Measurements from ENCODE around the gene TEF.

Gene TEF

GRCh38 chr22:41411021-41411851, 29.5 kb downstream of the TEF start:
- TF ChIP-seq ISL1 (CRISPR knock-in tag; IDR thresholded peaks at IDR 0.05) (no peak), ZC3H10 (CRISPR knock-in tag; IDR thresholded peaks at IDR 0.05) (no peak), CREB5 (CRISPR knock-in tag; IDR thresholded peaks at IDR 0.05; ENCODE audit: low read depth) (no peak), TCF4 (CRISPR knock-in tag; IDR thresholded peaks at IDR 0.05; ENCODE audit: borderline replicate concordance) (no peak), ZFP3 (CRISPR knock-in tag; IDR thresholded peaks at IDR 0.05) (no peak), TSHZ2 (CRISPR knock-in tag; IDR thresholded peaks at IDR 0.05) (no peak), CSDC2 (CRISPR knock-in tag; IDR thresholded peaks at IDR 0.05) (no peak), BACH2 (CRISPR knock-in tag; IDR thresholded peaks at IDR 0.05; ENCODE audit: borderline replicate concordance) (no peak)
- no peak for ATAC-seq

- TF ChIP-seq ISL1 (CRISPR knock-in tag; IDR thresholded peaks at IDR 0.05) (no peak), CSRNP3 (CRISPR knock-in tag; IDR thresholded peaks at IDR 0.05) (no peak), TOX (CRISPR knock-in tag; IDR thresholded peaks at IDR 0.05; ENCODE audit: borderline replicate concordance) (no peak), ZNF565 (CRISPR knock-in tag; conservative IDR thresholded peaks at IDR 0.05; ENCODE audit: low read depth) (no peak), PATZ1 (CRISPR knock-in tag; IDR thresholded peaks at IDR 0.05; ENCODE audit: borderline replicate concordance) (no peak), ZNF70 (CRISPR knock-in tag; IDR thresholded peaks at IDR 0.05) (no peak), TSHZ2 (CRISPR knock-in tag; IDR thresholded peaks at IDR 0.05) (no peak), ZNF8 (CRISPR knock-in tag; IDR thresholded peaks at IDR 0.05) (no peak), ESRRG (CRISPR knock-in tag; IDR thresholded peaks at IDR 0.05) (no peak), BACH2 (CRISPR knock-in tag; IDR thresholded peaks at IDR 0.05; ENCODE audit: borderline replicate concordance) (no peak), CSDC2 (CRISPR knock-in tag; IDR thresholded peaks at IDR 0.05) (no peak), OSR1 (CRISPR knock-in tag; IDR thresholded peaks at IDR 0.05) (no peak), ZFP3 (CRISPR knock-in tag; IDR thresholded peaks at IDR 0.05) (no peak), ARNTL (CRISPR knock-in tag; IDR thresholded peaks at IDR 0.05; ENCODE audit: borderline replicate concordance, low read depth) (no peak), GLIS3 (CRISPR knock-in tag; IDR thresholded peaks at IDR 0.05) (no peak)
- no peak for ATAC-seq
Measured at GRCh38 chr22:41415554-41415953, 33.8 kb downstream of the TEF start.

Data from SK-N-SH treated with all-trans-retinoic acid at 6 μM for 48 hours (cell line).